IMR-90 (cell line): ENCODE data around the gene PTPRK. TPM values are rescaled to one million over a fixed set of nuclear protein-coding genes. Genes with fewer than 3 reads are reported as not detected.

Source experiments
- ATAC-seq: fragments of 200-7000 bp; cut with Tn5 transposase; 2 replicates; pipeline ENCODE4 v1.9.1; 2020; ENCODE audit warnings: low read depth, mild to moderate bottlenecking, moderate library complexity
- BruUV-seq: library from RNA; stranded (reverse); fragments of 400-500 nt; replicated peaks from 2 replicates; lab custom pipeline; 2021; lab: Mats Ljungman, UMichigan
- CTCF ChIA-PET: fragments of 300-600 bp; formaldehyde crosslinking; extraction: SDS; loops from one replicate; lab custom pipeline; 2021; ENCODE audit warnings: antibody characterized with exemption; lab: Yijun Ruan, JAX
- POLR2A ChIA-PET: fragments of 300-600 bp; sonication (Branson Sonifier 250); formaldehyde crosslinking; loops from one replicate; lab custom pipeline; 2022; ENCODE audit warnings: antibody characterized with exemption; ENCODE audit not compliant: unreplicated experiment; lab: Charles Lee
- DNase-seq: peaks from one replicate; pipeline ENCODE4 v3.0.0; 2013
- H2AFZ ChIP-seq: replicated peaks from 2 replicates; pipeline ENCODE3; 2013; ENCODE audit warnings: low read length, mild to moderate bottlenecking; ENCODE audit not compliant: poor library complexity
- H2AK5ac ChIP-seq: 2 replicates; pipeline ENCODE4 v1.6.1; 2013; ENCODE audit warnings: low read depth, low read length, inconsistent platforms
- H2AK9ac ChIP-seq: replicated peaks from 2 replicates; pipeline ENCODE3; 2013; ENCODE audit warnings: mild to moderate bottlenecking, low read depth, low read length, moderate library complexity; ENCODE audit not compliant: poor library complexity
- H2BK120ac ChIP-seq: 2 replicates; pipeline ENCODE4 v1.6.1; 2013; ENCODE audit warnings: low read depth, low read length, inconsistent platforms
- H2BK15ac ChIP-seq: 3 replicates; pipeline ENCODE4 v1.6.1; 2013; ENCODE audit warnings: low read depth, low read length, inconsistent platforms
- H2BK20ac ChIP-seq: 2 replicates; pipeline ENCODE4 v1.6.1; 2013; ENCODE audit warnings: low read depth, mild to moderate bottlenecking, inconsistent platforms, low read length, moderate library complexity
- H2BK5ac ChIP-seq: 2 replicates; pipeline ENCODE4 v1.6.1; 2013; ENCODE audit warnings: mild to moderate bottlenecking, low read depth, low read length, inconsistent platforms; ENCODE audit not compliant: poor library complexity, severe bottlenecking
- H3K14ac ChIP-seq: replicated peaks from 2 replicates; pipeline ENCODE4 v1.6.1; 2013; ENCODE audit warnings: low read depth, low read length, inconsistent platforms
- H3K18ac ChIP-seq: 2 replicates; pipeline ENCODE4 v1.6.1; 2013; ENCODE audit warnings: low read depth, low read length, control low read depth
- H3K23ac ChIP-seq: 2 replicates; pipeline ENCODE4 v1.6.1; 2013; ENCODE audit warnings: low read depth, low read length, inconsistent platforms
- H3K27ac ChIP-seq: 2 replicates; pipeline ENCODE4 v1.5.1; 2013; ENCODE audit warnings: mild to moderate bottlenecking, control low read depth, low read length; ENCODE audit not compliant: insufficient read depth
- H3K27me3 ChIP-seq: 2 replicates; pipeline ENCODE4 v1.6.1; 2013; ENCODE audit warnings: low read length; ENCODE audit not compliant: control insufficient read depth, insufficient read depth
- H3K36me3 ChIP-seq: 2 replicates; pipeline ENCODE4 v1.6.1; 2013; ENCODE audit warnings: low read length, mixed read lengths; ENCODE audit not compliant: control insufficient read depth, insufficient read depth
- H3K4ac ChIP-seq: 2 replicates; pipeline ENCODE4 v1.6.1; 2013; ENCODE audit warnings: low read depth, low read length, inconsistent platforms
- H3K4me1 ChIP-seq: 2 replicates; pipeline ENCODE4 v1.6.1; 2013; ENCODE audit warnings: low read length, mixed read lengths; ENCODE audit not compliant: control insufficient read depth, insufficient read depth
- H3K4me2 ChIP-seq: 2 replicates; pipeline ENCODE4 v1.6.1; 2013; ENCODE audit warnings: low read depth, mild to moderate bottlenecking, control low read depth, low read length, moderate library complexity
- H3K4me3 ChIP-seq: 2 replicates; pipeline ENCODE4 v1.5.1; 2013; ENCODE audit warnings: low read depth, mild to moderate bottlenecking, control low read depth, low read length, moderate library complexity; ENCODE audit not compliant: insufficient read depth
- H3K56ac ChIP-seq: 2 replicates; pipeline ENCODE4 v1.6.1; 2013; ENCODE audit warnings: low read length, inconsistent platforms; ENCODE audit not compliant: insufficient read depth; ENCODE audit errors: extremely low read depth
- H3K79me1 ChIP-seq, 2 experiments: 2 replicates each; pipeline ENCODE4 v1.6.1; 2013; ENCODE audit warnings: low read length in 2 of 2, inconsistent platforms in 1 of 2, low read depth in 1 of 2
- H3K9ac ChIP-seq: 2 replicates; pipeline ENCODE4 v1.6.1; 2013; ENCODE audit warnings: low read depth, low read length, control low read depth
- H3K9me1 ChIP-seq: 2 replicates; pipeline ENCODE4 v1.6.1; 2013; ENCODE audit warnings: low read length, inconsistent platforms; ENCODE audit not compliant: insufficient read depth
- H3K9me3 ChIP-seq: 2 replicates; pipeline ENCODE4 v1.6.1; 2013; ENCODE audit warnings: low read length; ENCODE audit not compliant: control insufficient read depth, insufficient read depth
- H4K20me1 ChIP-seq: 2 replicates; pipeline ENCODE4 v1.6.1; 2013; ENCODE audit warnings: low read length, inconsistent platforms; ENCODE audit not compliant: insufficient read depth
- H4K5ac ChIP-seq: 2 replicates; pipeline ENCODE4 v1.6.1; 2013; ENCODE audit warnings: mild to moderate bottlenecking, low read depth, low read length, control low read depth
- H4K8ac ChIP-seq, 2 experiments: 2 replicates each; pipeline ENCODE4 v1.6.1; 2013; ENCODE audit warnings: low read depth in 2 of 2, low read length in 2 of 2, control low read depth in 1 of 2, inconsistent platforms in 1 of 2
- H4K91ac ChIP-seq: 2 replicates; pipeline ENCODE4 v1.6.1; 2013; ENCODE audit warnings: low read depth, low read length, inconsistent platforms; ENCODE audit not compliant: insufficient read depth
- BHLHE40 ChIP-seq: fragments of 150-350 bp; IDR thresholded peaks from 2 replicates; pipeline ENCODE4 v1.6.1; 2016; ENCODE audit warnings: mild to moderate bottlenecking, low read depth, low read length
- CEBPB ChIP-seq: IDR thresholded peaks from 2 replicates; pipeline ENCODE4 v1.6.1; 2012; ENCODE audit warnings: low read depth, low read length, improper control_type of control experiment
- CHD1 ChIP-seq: IDR thresholded peaks from 2 replicates; pipeline ENCODE4 v1.6.1; 2012; ENCODE audit warnings: low read depth, low read length, improper control_type of control experiment
- FOS ChIP-seq: fragments of 150-350 bp; IDR thresholded peaks from 2 replicates; pipeline ENCODE4 v1.6.1; 2016; ENCODE audit warnings: low read depth, low read length
- MAFK ChIP-seq: IDR thresholded peaks from 2 replicates; pipeline ENCODE4 v1.6.1; 2012; ENCODE audit warnings: low read depth, low read length, improper control_type of control experiment
- MAZ ChIP-seq: IDR thresholded peaks from 2 replicates; pipeline ENCODE4 v1.6.1; 2012; ENCODE audit warnings: low read depth, mild to moderate bottlenecking, low read length, improper control_type of control experiment, moderate library complexity, borderline replicate concordance
- MXI1 ChIP-seq: IDR thresholded peaks from 2 replicates; pipeline ENCODE4 v1.6.1; 2012; ENCODE audit warnings: low read depth, mild to moderate bottlenecking, low read length, moderate library complexity, borderline replicate concordance
- NFE2L2 ChIP-seq: fragments of 150-350 bp; IDR thresholded peaks from 2 replicates; pipeline ENCODE4 v1.6.1; 2016; ENCODE audit warnings: low read depth, mild to moderate bottlenecking, low read length
- POLR2A ChIP-seq: IDR thresholded peaks from 2 replicates; pipeline ENCODE4 v1.6.1; 2012; ENCODE audit warnings: mild to moderate bottlenecking, low read depth, low read length
- RAD21 ChIP-seq: IDR thresholded peaks from 2 replicates; pipeline ENCODE4 v1.6.1; 2012; ENCODE audit warnings: low read length, improper control_type of control experiment
- RCOR1 ChIP-seq: IDR thresholded peaks from 2 replicates; pipeline ENCODE4 v1.6.1; 2012; ENCODE audit warnings: mild to moderate bottlenecking, low read length, improper control_type of control experiment; ENCODE audit not compliant: insufficient replicate concordance
- RFX5 ChIP-seq: IDR thresholded peaks from 2 replicates; pipeline ENCODE4 v1.8.0; 2012; ENCODE audit warnings: low read depth, mild to moderate bottlenecking, low read length, moderate library complexity
- SMC3 ChIP-seq: fragments of 150-350 bp; IDR thresholded peaks from 2 replicates; pipeline ENCODE4 v1.6.1; 2016; ENCODE audit warnings: low read depth, mild to moderate bottlenecking, antibody characterized with exemption, low read length, moderate library complexity
- WGBS, 2 experiments: methylation state at CpG; one replicate each; pipeline versions ENCODE4 v1.1.5 to v1.1.7; 2013; ENCODE audit warnings: missing lambda C conversion rate in 2 of 2; ENCODE audit not compliant: insufficient read length in 1 of 2; ENCODE audit errors: extremely low coverage in 2 of 2; 5-methylcytosine and 5-hydroxymethylcytosine counted together
- dilution Hi-C: fragments of 300-500 bp; cut with HindIII; formaldehyde crosslinking; loops from one replicate; pipeline ENCODE4 v1.14.3; 2018; ENCODE audit warnings: low sequenced_read_pairs; ENCODE audit not compliant: unreplicated experiment
- in situ Hi-C: fragments of 300-500 bp; cut with MboI; formaldehyde crosslinking; loops from 3 replicates; pipeline ENCODE4 v1.14.3; 2019; ENCODE audit warnings: low sequenced_read_pairs, inconsistent platforms, mixed read lengths
- intact Hi-C: fragments of 100-400 bp; cut with micrococcal nuclease; formaldehyde crosslinking; loops from 2 replicates; pipeline ENCODE4 v1.10.0; 2022
- polyA plus RNA-seq, 3 experiments: library from polyadenylated mRNA; depleted of rRNA; stranded (reverse); fragments of >200 nt; gene quantifications; 2 replicates each; pipeline ENCODE4 v1.2.3, GENCODE V29; 2012; ENCODE audit warnings: low replicate concordance in 1 of 3
- total RNA-seq: library from RNA; depleted of rRNA; stranded (reverse); fragments of >200 nt; gene quantifications from 2 replicates; pipeline ENCODE4 v1.2.3, GENCODE V29; 2012
- TF ChIP-seq, protein P1 (sequence below): fragments of 150-350 bp; IDR thresholded peaks from 2 replicates; pipeline ENCODE4 v1.6.1; 2016; ENCODE audit warnings: low read depth, mild to moderate bottlenecking, low read length, moderate library complexity, borderline replicate concordance
- TF ChIP-seq, protein P2 (sequence below): conservative IDR thresholded peaks from 2 replicates; pipeline ENCODE4 v1.5.1; 2012; ENCODE audit warnings: mild to moderate bottlenecking, low read depth, low read length, improper control_type of control experiment
- TF ChIP-seq, protein P3 (sequence below): fragments of 150-350 bp; IDR thresholded peaks from 2 replicates; pipeline ENCODE4 v1.6.1; 2017; ENCODE audit warnings: mild to moderate bottlenecking, antibody characterized with exemption, low read length, low read depth

PTPRK gene
- total and polyA plus RNA-seq, 2 of the 4 experiments (the other 2 are of a cell fraction), result 18.0 to 80.8 TPM

DNA sequence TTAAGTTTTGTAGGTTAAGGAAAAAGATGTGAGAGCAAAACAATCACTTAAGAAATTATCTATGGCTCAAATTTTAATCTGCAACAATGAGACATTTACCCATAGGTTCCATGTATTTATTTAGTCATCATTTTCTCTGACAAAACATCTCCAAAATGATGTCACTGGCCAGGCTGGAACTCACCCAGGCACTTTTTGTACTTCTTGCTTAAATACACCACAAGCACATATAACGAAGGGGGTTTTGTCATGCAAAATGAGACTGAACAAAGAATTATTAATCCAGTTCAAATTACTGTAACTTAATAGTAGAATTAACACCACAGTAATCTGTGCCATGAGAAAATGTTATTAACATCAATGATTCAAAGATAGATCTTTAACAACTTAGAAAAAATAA is 200.5 kb downstream of the PTPRK start:
- H3K23ac ChIP-seq, result no peak overlapping the region
- intact Hi-C loops, result no loop called here
- DNase-seq (no peak), ATAC-seq (no peak)
- no peaks in the 10 kb centered on the region for H3K4me1 ChIP-seq
- no peak overlapping the region for H3K9ac ChIP-seq
- no peak overlapping the region for H3K18ac ChIP-seq
- no peak overlapping the region for H2AFZ ChIP-seq
- POLR2A ChIA-PET, result no interaction called here
- H3K27me3 ChIP-seq, result no peaks in the 10 kb centered on the region
- CTCF ChIA-PET, result no interaction called here
- no TSS peak for BruUV-seq
- H3K14ac ChIP-seq, result no peak overlapping the region
- peaks cover 3% of the 10 kb centered on the region; the same call in 1 of the 2 replicates for H4K20me1 ChIP-seq
- no peak overlapping the region for H2BK20ac ChIP-seq
- no peak overlapping the region for H2AK9ac ChIP-seq
- H3K9me1 ChIP-seq, result no peaks in the 10 kb centered on the region
- no peak overlapping the region for H4K5ac ChIP-seq
- no peak overlapping the region for H2BK5ac ChIP-seq
- in situ Hi-C loops, result no loop called here
- H2BK120ac ChIP-seq, result no peak overlapping the region
- WGBS, 2 experiments, result no CpG with 5 or more reads among the region's 1 CpG
- no peak overlapping the region for H3K4me2 ChIP-seq
- H3K9me3 ChIP-seq, result no peaks in the 10 kb centered on the region
- H3K79me1 ChIP-seq, result peaks cover 26 to 46% of the 10 kb centered on the region in 2 experiments
- no peak overlapping the region for H3K56ac ChIP-seq
- H4K8ac ChIP-seq, result no peak overlapping the region
- H4K91ac ChIP-seq, result no peak overlapping the region
- dilution Hi-C loops, result no loop called here
- H3K27ac ChIP-seq, result no peak overlapping the region
- no peak overlapping the region for H2BK15ac ChIP-seq
- TF ChIP-seq RFX5, result no peak
- TF ChIP-seq MXI1, result no peak
- no peak for TF ChIP-seq SMC3
- TF ChIP-seq RAD21, result no peak
- TF ChIP-seq, protein P1, sequence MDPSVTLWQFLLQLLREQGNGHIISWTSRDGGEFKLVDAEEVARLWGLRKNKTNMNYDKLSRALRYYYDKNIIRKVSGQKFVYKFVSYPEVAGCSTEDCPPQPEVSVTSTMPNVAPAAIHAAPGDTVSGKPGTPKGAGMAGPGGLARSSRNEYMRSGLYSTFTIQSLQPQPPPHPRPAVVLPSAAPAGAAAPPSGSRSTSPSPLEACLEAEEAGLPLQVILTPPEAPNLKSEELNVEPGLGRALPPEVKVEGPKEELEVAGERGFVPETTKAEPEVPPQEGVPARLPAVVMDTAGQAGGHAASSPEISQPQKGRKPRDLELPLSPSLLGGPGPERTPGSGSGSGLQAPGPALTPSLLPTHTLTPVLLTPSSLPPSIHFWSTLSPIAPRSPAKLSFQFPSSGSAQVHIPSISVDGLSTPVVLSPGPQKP, result no peak
- TF ChIP-seq RCOR1, result no peak
- TF ChIP-seq CEBPB, result no peak
- no peak for TF ChIP-seq FOS
- no peak for TF ChIP-seq BHLHE40
- TF ChIP-seq NFE2L2, result no peak
- TF ChIP-seq, protein P2, sequence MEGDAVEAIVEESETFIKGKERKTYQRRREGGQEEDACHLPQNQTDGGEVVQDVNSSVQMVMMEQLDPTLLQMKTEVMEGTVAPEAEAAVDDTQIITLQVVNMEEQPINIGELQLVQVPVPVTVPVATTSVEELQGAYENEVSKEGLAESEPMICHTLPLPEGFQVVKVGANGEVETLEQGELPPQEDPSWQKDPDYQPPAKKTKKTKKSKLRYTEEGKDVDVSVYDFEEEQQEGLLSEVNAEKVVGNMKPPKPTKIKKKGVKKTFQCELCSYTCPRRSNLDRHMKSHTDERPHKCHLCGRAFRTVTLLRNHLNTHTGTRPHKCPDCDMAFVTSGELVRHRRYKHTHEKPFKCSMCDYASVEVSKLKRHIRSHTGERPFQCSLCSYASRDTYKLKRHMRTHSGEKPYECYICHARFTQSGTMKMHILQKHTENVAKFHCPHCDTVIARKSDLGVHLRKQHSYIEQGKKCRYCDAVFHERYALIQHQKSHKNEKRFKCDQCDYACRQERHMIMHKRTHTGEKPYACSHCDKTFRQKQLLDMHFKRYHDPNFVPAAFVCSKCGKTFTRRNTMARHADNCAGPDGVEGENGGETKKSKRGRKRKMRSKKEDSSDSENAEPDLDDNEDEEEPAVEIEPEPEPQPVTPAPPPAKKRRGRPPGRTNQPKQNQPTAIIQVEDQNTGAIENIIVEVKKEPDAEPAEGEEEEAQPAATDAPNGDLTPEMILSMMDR, result no peak
- no peak for TF ChIP-seq MAZ
- no peak for TF ChIP-seq CHD1
- TF ChIP-seq POLR2A, result no peak
- TF ChIP-seq MAFK, result no peak
- TF ChIP-seq, protein P3, sequence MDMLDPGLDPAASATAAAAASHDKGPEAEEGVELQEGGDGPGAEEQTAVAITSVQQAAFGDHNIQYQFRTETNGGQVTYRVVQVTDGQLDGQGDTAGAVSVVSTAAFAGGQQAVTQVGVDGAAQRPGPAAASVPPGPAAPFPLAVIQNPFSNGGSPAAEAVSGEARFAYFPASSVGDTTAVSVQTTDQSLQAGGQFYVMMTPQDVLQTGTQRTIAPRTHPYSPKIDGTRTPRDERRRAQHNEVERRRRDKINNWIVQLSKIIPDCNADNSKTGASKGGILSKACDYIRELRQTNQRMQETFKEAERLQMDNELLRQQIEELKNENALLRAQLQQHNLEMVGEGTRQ, result no peak
- no peak overlapping the region for H3K4ac ChIP-seq
- H2AK5ac ChIP-seq, result no peak overlapping the region
- H3K4me3 ChIP-seq, result no peak overlapping the region
- H3K36me3 ChIP-seq, result peaks cover 3% of the 10 kb centered on the region; the same call in 1 of the 2 replicates
